Suppressor macrophage treated with lipopolysaccharide for 1 hour (primary cell): ENCODE data around the gene FAT4.

Experiments
- DNase-seq, 3 donors: peaks; one replicate each; pipeline ENCODE4 v3.0.0-alpha.2; 2020 to 2022

Gene FAT4

GRCh38 chr4:125319311-125319710, 4.6 kb downstream of the FAT4 start:
- DNase-seq, result no peak

- DNase-seq, result no peak
These were observed 7.1 kb downstream of the FAT4 start for GRCh38 chr4:125321709-125322365.

GRCh38 chr4:125322366-125322730, 7.6 kb downstream of the FAT4 start:
- no peak for DNase-seq

GRCh38 chr4:125323654-125324053, 8.9 kb downstream of the FAT4 start:
- no peak for DNase-seq

GRCh38 chr4:125325733-125326132, 11.0 kb downstream of the FAT4 start:
- no peak for DNase-seq

- no peak for DNase-seq
These were observed 16.4 kb downstream of the FAT4 start for GRCh38 chr4:125331116-125331515.

- DNase-seq, result no peak
These were observed 20.2 kb downstream of the FAT4 start for GRCh38 chr4:125334926-125335325.

- DNase-seq, result no peak
These were observed 24.1 kb downstream of the FAT4 start for GRCh38 chr4:125338814-125339213.

GRCh38 chr4:125344198-125344597, 29.4 kb downstream of the FAT4 start:
- DNase-seq, result no peak

GRCh38 chr4:125346616-125347015, 31.9 kb downstream of the FAT4 start:
- DNase-seq, result no peak

- no peak for DNase-seq
These were observed 35.8 kb downstream of the FAT4 start for GRCh38 chr4:125350470-125351135.

GRCh38 chr4:125352521-125352920, 37.8 kb downstream of the FAT4 start:
- DNase-seq, result peak in 1 of 3 donors; percentile 1

- DNase-seq, result no peak
These were observed 38.4 kb downstream of the FAT4 start for GRCh38 chr4:125353131-125353530.

- DNase-seq, result no peak
These were observed 41.0 kb downstream of the FAT4 start for GRCh38 chr4:125355791-125356190.

- no peak for DNase-seq
These were observed 42.9 kb downstream of the FAT4 start for GRCh38 chr4:125357675-125358074.

GRCh38 chr4:125358453-125358852, 43.7 kb downstream of the FAT4 start:
- DNase-seq, result no peak

GRCh38 chr4:125359363-125359762, 44.6 kb downstream of the FAT4 start:
- no peak for DNase-seq

- no peak for DNase-seq
These were observed 45.3 kb downstream of the FAT4 start for GRCh38 chr4:125359960-125360634.

GRCh38 chr4:125360727-125361126, 46.0 kb downstream of the FAT4 start:
- no peak for DNase-seq
